Right lobe of liver (tissue), 6 donors: ENCODE results near the gene SUPT20HL1. TPM values are rescaled to one million over a fixed set of nuclear protein-coding genes. Genes with fewer than 3 reads are reported as not detected.

Experiments used
- ATAC-seq, 4 donors: fragments of 200-7000 bp; cut with Tn5 transposase; one replicate each; pipeline ENCODE4 v1.9.1; 2020; ENCODE audit warnings: mild to moderate bottlenecking in 4 of 4, moderate library complexity in 4 of 4
- DNase-seq, 3 donors: peaks; one replicate each; pipeline ENCODE4 v3.0.0-alpha.2; 2020
- H3K27ac ChIP-seq, 3 donors: fragments of 200-600 bp; one replicate each; pipeline ENCODE4 v1.8.0; 2022
- H3K27me3 ChIP-seq, 2 donors: fragments of 200-600 bp; one replicate each; pipeline ENCODE4 v1.8.0; 2022
- H3K36me3 ChIP-seq, 4 donors: fragments of 200-600 bp; sonication (generic) in 1 of 4; one replicate each; pipeline versions ENCODE4 v1.5.1 to v1.8.0; 2017 to 2022; ENCODE audit warnings: control low read depth in 1 of 4
- H3K4me1 ChIP-seq, 4 donors: fragments of 200-600 bp; sonication (generic) in 1 of 4; one replicate each; pipeline versions ENCODE4 v1.5.1 to v1.8.0; 2017 to 2022; ENCODE audit warnings: control low read depth in 1 of 4
- H3K4me3 ChIP-seq, 3 donors: fragments of 200-600 bp; one replicate each; pipeline ENCODE4 v1.8.0; 2022
- H3K9me3 ChIP-seq, 4 donors: fragments of 200-600 bp; sonication (generic) in 1 of 4; one replicate each; pipeline versions ENCODE4 v1.5.1 to v1.8.0; 2017 to 2022; ENCODE audit warnings: control low read depth in 1 of 4
- POLR2A ChIP-seq: fragments of 450-650 bp; IDR thresholded peaks from one replicate; pipeline ENCODE4 v1.6.1; 2017; ENCODE audit warnings: antibody characterized with exemption, mild to moderate bottlenecking
- WGBS: methylation state at CpG from one replicate; pipeline ENCODE4 v1.1.6; 2018; ENCODE audit warnings: low coverage, low lambda C conversion rate; ENCODE audit not compliant: insufficient coverage; ENCODE audit errors: missing lambda C conversion rate; 5-methylcytosine and 5-hydroxymethylcytosine counted together
- intact Hi-C, 2 donors: fragments of 100-400 bp; cut with DNase I; formaldehyde crosslinking; loops; one replicate each; pipeline versions ENCODE4 v1.11.2 to v1.14.1; 2022
- total RNA-seq, 6 experiments: library from RNA; depleted of rRNA in 2 of 6; stranded (reverse); fragments of >200 nt in 2 of 6; fragmentation: NEBNext Ultra II Directional in 3 of 6; extraction: Animal tissue kit (Norgen Biotek cat#: 25700) in 3 of 6; gene quantifications; one replicate each; pipeline versions ENCODE4 v1.1.0 to v1.2.4, GENCODE V29; 2016 to 2023
- TF ChIP-seq, protein P1 (sequence below), 4 donors: fragments of 200-600 bp in 3 of 4; fragments of 450-650 bp in 1 of 4; IDR thresholded peaks; one replicate each; pipeline versions ENCODE4 v1.5.1 to v1.8.0; 2016 to 2022; ENCODE audit warnings: antibody characterized with exemption in 4 of 4, mild to moderate bottlenecking in 2 of 4
- donor health status: DM: no; HTN: yes; CAD: no.
- donor health status: DM: no; HTN: no; CAD: no.
- donor health status: DM: no; HTN: no; CAD: no.
- donor health status: DM: no; HTN: yes; CAD: no.
- donor health status: DM: no; HTN: yes; CAD: no.

SUPT20HL1 gene
- total RNA-seq, 6 experiments from 2014 or later = not detected

DNA sequence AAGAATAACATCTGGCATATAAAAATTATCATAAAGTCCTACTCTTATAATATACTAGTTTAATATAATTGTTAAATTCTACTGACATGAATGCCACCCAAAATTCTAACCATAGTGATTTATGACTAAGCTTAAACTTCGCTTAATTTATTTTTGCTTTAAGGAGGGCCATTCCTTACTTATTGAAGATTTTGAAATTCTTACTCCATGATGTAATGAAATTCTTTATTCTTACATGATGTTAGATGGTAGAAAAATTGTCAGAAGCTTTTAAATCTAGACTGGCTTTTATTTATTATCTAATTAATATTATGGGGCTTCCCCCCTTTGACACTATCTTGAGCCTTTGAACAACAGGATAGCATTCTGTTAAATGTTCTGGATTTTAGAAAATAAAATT lies 27.1 kb upstream of the SUPT20HL1 start:
- no peaks in the 10 kb centered on the region for H3K36me3 ChIP-seq
- no peaks in the 10 kb centered on the region for H3K4me1 ChIP-seq
- ATAC-seq = no peak
- intact Hi-C loops = no loop called here
- 63% methylated on average over 1 of the region's 1 CpG for WGBS
- DNase-seq = no peak
- no peaks in the 10 kb centered on the region for H3K27me3 ChIP-seq
- no peak overlapping the region for H3K4me3 ChIP-seq
- H3K9me3 ChIP-seq = no peaks in the 10 kb centered on the region
- TF ChIP-seq POLR2A = no peak
- TF ChIP-seq, protein P1, sequence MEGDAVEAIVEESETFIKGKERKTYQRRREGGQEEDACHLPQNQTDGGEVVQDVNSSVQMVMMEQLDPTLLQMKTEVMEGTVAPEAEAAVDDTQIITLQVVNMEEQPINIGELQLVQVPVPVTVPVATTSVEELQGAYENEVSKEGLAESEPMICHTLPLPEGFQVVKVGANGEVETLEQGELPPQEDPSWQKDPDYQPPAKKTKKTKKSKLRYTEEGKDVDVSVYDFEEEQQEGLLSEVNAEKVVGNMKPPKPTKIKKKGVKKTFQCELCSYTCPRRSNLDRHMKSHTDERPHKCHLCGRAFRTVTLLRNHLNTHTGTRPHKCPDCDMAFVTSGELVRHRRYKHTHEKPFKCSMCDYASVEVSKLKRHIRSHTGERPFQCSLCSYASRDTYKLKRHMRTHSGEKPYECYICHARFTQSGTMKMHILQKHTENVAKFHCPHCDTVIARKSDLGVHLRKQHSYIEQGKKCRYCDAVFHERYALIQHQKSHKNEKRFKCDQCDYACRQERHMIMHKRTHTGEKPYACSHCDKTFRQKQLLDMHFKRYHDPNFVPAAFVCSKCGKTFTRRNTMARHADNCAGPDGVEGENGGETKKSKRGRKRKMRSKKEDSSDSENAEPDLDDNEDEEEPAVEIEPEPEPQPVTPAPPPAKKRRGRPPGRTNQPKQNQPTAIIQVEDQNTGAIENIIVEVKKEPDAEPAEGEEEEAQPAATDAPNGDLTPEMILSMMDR (IDR thresholded peaks at IDR 0.05) = no peak
- no peak overlapping the region for H3K27ac ChIP-seq

DNA sequence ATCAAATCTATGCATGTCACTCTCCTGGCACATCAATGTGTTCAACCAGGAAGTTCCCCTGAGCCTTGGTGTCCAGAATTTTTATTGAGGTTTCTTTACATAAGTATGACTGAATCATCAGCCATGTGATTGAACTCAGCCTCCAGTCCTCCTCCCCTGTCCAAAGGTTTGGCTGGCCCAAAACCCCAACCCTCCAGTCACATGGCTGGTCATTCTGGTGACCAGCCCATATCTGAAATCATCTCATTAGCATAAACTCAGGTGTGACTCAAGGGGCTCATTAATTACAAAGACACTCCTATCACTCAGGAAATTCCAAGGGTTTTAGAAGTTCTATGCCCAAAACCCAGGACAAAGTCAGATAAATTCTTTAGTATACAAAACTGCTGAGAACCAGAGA lies 26.0 kb upstream of the SUPT20HL1 start:
- Histone ChIP-seq H3K36me3 (no peaks in the 10 kb centered on the region), H3K4me1 (no peaks in the 10 kb centered on the region), H3K27ac (no peak overlapping the region), H3K27me3 (peaks cover 0 to 2% of the 10 kb centered on the region in 2 donors), H3K4me3 (no peak overlapping the region), H3K9me3 (no peaks in the 10 kb centered on the region)
- DNase-seq (no peak), ATAC-seq (peak in 1 of 4 donors; percentile 40)
- TF ChIP-seq, protein P1 (IDR thresholded peaks at IDR 0.05) = no peak
- no peak for TF ChIP-seq POLR2A
- intact Hi-C loops = no loop called here

DNA sequence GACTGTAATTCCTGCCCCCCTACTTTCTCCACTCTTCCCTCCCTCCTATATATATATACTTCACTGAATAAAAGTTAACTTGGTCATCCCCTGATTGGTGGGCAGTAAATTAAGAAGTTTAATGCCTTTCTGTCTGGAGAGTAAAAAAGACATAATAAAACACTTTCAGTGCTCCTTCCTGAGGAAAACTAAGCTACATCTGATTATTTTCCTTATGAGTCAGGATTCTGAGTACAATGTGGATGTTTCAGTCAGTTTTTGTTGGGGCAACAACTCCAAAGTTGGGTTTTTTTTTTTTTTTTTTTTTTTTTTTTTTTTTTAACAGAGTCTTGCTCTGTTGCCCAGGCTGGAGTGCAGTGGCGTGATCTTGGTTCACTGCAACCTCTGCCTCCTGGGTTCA lies 24.6 kb upstream of the SUPT20HL1 start:
- Histone ChIP-seq H3K36me3 (no peaks in the 10 kb centered on the region), H3K9me3 (no peaks in the 10 kb centered on the region), H3K27me3 (peaks cover 0 to 4% of the 10 kb centered on the region in 2 donors), H3K27ac (no peak overlapping the region), H3K4me3 (no peak overlapping the region), H3K4me1 (no peaks in the 10 kb centered on the region)
- DNase-seq = no peak
- intact Hi-C loops = no loop called here
- TF ChIP-seq, protein P1 (IDR thresholded peaks at IDR 0.05) = no peak
- TF ChIP-seq POLR2A = no peak
- no peak for ATAC-seq
- 83% methylated on average over 1 of the region's 1 CpG for WGBS

DNA sequence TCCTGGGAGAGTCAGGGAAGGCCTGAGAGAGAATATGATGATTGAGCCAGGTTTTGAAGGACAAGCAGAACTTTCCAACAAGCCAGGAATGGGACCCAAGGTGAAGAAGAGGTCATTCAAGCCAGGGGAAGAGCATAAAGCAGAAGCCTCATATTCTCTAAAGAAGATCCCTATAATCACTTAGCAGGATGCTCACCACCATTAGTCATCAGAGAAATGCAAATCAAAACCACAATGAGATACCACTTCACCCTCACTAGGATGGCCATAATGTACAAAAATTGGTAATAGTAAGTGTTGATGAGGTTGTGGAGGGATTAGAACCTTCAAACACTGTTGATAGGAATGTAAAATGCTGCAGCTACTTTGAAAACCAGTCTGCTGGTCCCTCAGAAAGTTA lies 20.5 kb upstream of the SUPT20HL1 start:
- TF ChIP-seq, protein P1 (IDR thresholded peaks at IDR 0.05) = no peak
- TF ChIP-seq POLR2A = no peak
- intact Hi-C loops = no loop called here
- H3K9me3 ChIP-seq = no peaks in the 10 kb centered on the region
- DNase-seq = no peak
- H3K4me1 ChIP-seq = no peaks in the 10 kb centered on the region
- H3K4me3 ChIP-seq = no peak overlapping the region
- no peaks in the 10 kb centered on the region for H3K36me3 ChIP-seq
- peaks cover 0 to 4% of the 10 kb centered on the region in 2 donors for H3K27me3 ChIP-seq
- ATAC-seq = no peak
- no peak overlapping the region for H3K27ac ChIP-seq

DNA sequence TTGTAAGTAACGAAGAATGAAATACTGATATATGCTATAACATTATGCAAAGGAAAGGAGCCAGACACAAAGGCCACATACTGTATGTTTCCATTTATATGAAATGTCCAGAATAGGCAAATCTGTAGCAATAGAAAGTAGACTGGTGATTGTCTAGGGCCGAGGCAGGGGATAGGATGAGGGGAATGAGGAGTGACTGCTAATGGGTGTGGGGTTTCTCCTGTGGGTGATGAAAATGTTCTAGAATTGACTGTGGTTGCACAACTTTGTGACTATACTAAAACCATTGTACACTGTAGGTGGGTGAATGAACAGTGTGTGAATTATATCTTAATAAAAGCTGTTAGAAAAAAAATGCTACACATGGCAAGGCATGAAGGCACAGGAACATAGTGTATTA lies 19.9 kb upstream of the SUPT20HL1 start:
- H3K4me3 ChIP-seq = no peak overlapping the region
- WGBS = 71% methylated on average over 2 of the region's 2 CpGs
- ATAC-seq = no peak

More for the DNA sequence above, 19.9 kb upstream of the SUPT20HL1 start:
- H3K27ac ChIP-seq = no peak overlapping the region
- no peak for TF ChIP-seq POLR2A
- TF ChIP-seq, protein P1 (IDR thresholded peaks at IDR 0.05) = no peak
- no peak for DNase-seq
- H3K9me3 ChIP-seq = no peaks in the 10 kb centered on the region
- intact Hi-C loops = no loop called here
- H3K27me3 ChIP-seq = peaks cover 0 to 4% of the 10 kb centered on the region in 2 donors
- H3K36me3 ChIP-seq = no peaks in the 10 kb centered on the region
- no peaks in the 10 kb centered on the region for H3K4me1 ChIP-seq
